Measurements from ENCODE around the gene NDOR1. TPM values are rescaled to one million over a fixed set of nuclear protein-coding genes. Genes with fewer than 3 reads are reported as not detected.
A peak's percentile ranks its signal among the peaks of the same experiment; 100 is the strongest.
"Not testable (repeated sequence)": the region's sequence is repeated elsewhere in the genome, so short reads cannot be mapped to it uniquely, and the experiment has no call there.

NDOR1 gene
- total RNA-seq, 1 donor from 2014 or later: 27.0 TPM

- Histone ChIP-seq H3K9me3 (no peaks in the 10 kb centered on the region), H3K4me3 (peak overlapping the region; percentile 81 to 93), H3K27me3 (no peaks in the 10 kb centered on the region), H3K4me1 (peaks cover 13 to 24% of the 10 kb centered on the region in 2 donors), H3K27ac (peak overlapping the region; percentile 88 to 90), H3K36me3 (peaks cover 14 to 20% of the 10 kb centered on the region in 2 donors)
- peak in 1 of 2 donors; percentile 85 for DNase-seq (ENCODE audit: low spot score in 2 of 2)
- intact Hi-C loops (cut with DNase I): loop anchor here (1.0 kb wide), 2 partner anchors 14 to 36 kb away; partner anchors contain the start of genes NDOR1, NELFB and TMEM203
- no peak for TF ChIP-seq CTCF (IDR thresholded peaks at IDR 0.05)
Measured at GRCh38 chr9:137241490-137242268, 36.2 kb downstream of the NDOR1 start.

GRCh38 chr9:137242269-137243203 lies 37.0 kb downstream of the NDOR1 start:
- Histone ChIP-seq H3K9me3 (no peaks in the 10 kb centered on the region), H3K4me3 (peak overlapping the region; percentile 81 to 93), H3K4me1 (peaks cover 13 to 21% of the 10 kb centered on the region in 2 donors), H3K36me3 (peaks cover 14 to 20% of the 10 kb centered on the region in 2 donors), H3K27ac (peak overlapping the region; percentile 88 to 90), H3K27me3 (no peaks in the 10 kb centered on the region)
- TF ChIP-seq CTCF (IDR thresholded peaks at IDR 0.05): no peak
- intact Hi-C loops (cut with DNase I): no loop called here
- no peak for DNase-seq (ENCODE audit: low spot score in 2 of 2)

GRCh38 chr9:137243266-137243625 lies 37.7 kb downstream of the NDOR1 start:
- H3K4me1 ChIP-seq: peaks cover 13 to 21% of the 10 kb centered on the region in 2 donors
- H3K4me3 ChIP-seq; H3K9me3 ChIP-seq; H3K27ac ChIP-seq; intact Hi-C loops (cut with DNase I); DNase-seq (ENCODE audit: low spot score in 2 of 2); H3K27me3 ChIP-seq: not testable (repeated sequence)
- peaks cover 14 to 20% of the 10 kb centered on the region in 2 donors for H3K36me3 ChIP-seq

GRCh38 chr9:137243626-137244485 lies 38.4 kb downstream of the NDOR1 start:
- intact Hi-C loops (cut with DNase I): no loop called here
- no peaks in the 10 kb centered on the region for H3K27me3 ChIP-seq

More at GRCh38 chr9:137243626-137244485, 38.4 kb downstream of the NDOR1 start:
- H3K9me3 ChIP-seq: no peaks in the 10 kb centered on the region
- DNase-seq (ENCODE audit: low spot score in 2 of 2): no peak
- H3K4me3 ChIP-seq: no peak overlapping the region
- H3K4me1 ChIP-seq: peaks cover 13 to 21% of the 10 kb centered on the region in 2 donors
- no peak overlapping the region for H3K27ac ChIP-seq
- peaks cover 14 to 20% of the 10 kb centered on the region in 2 donors for H3K36me3 ChIP-seq
- TF ChIP-seq CTCF (IDR thresholded peaks at IDR 0.05): no peak

Data from ascending aorta (tissue), 2 donors.